HL-60/S4 treated with phorbol 12-myristate 13-acetate at 8.2 ng/mL for 4 days and 3 days (cell line): ENCODE data around the gene COX6B2.
"Not testable (repeated sequence)": the region's sequence is repeated elsewhere in the genome, so short reads cannot be mapped to it uniquely, and the experiment has no call there.

ENCODE experiments used
- in situ Hi-C: fragments of 300-500 bp; cut with MboI; formaldehyde crosslinking; loops from 2 replicates; pipeline ENCODE4 v1.15.0; 2022; ENCODE audit warnings: low sequenced_read_pairs

Gene COX6B2

GRCh38 chr19:55345101-55345817 is 9.3 kb downstream of the COX6B2 start:
- in situ Hi-C loops: no loop called here

DNA sequence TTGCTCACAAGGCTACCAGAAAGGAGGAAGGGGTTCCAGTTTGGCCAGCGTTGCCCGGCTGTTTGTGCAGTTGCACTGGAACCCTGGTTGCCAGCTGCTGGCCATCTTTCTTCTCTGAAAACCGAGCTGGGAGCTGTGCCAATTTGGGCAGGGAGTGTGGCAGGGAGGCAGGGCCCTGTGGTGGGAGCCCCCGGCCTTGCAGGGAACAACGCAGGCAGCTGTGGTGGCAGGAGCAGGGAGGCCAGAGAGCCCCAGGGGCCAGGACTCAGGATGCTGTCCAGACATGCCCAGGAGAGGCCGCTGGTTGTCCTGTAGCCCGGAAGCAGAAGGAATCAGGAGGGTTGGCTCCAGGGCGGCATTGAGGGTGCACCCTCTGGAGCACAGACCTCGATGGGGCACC is 10.1 kb downstream of the COX6B2 start:
- in situ Hi-C loops: no loop called here

DNA sequence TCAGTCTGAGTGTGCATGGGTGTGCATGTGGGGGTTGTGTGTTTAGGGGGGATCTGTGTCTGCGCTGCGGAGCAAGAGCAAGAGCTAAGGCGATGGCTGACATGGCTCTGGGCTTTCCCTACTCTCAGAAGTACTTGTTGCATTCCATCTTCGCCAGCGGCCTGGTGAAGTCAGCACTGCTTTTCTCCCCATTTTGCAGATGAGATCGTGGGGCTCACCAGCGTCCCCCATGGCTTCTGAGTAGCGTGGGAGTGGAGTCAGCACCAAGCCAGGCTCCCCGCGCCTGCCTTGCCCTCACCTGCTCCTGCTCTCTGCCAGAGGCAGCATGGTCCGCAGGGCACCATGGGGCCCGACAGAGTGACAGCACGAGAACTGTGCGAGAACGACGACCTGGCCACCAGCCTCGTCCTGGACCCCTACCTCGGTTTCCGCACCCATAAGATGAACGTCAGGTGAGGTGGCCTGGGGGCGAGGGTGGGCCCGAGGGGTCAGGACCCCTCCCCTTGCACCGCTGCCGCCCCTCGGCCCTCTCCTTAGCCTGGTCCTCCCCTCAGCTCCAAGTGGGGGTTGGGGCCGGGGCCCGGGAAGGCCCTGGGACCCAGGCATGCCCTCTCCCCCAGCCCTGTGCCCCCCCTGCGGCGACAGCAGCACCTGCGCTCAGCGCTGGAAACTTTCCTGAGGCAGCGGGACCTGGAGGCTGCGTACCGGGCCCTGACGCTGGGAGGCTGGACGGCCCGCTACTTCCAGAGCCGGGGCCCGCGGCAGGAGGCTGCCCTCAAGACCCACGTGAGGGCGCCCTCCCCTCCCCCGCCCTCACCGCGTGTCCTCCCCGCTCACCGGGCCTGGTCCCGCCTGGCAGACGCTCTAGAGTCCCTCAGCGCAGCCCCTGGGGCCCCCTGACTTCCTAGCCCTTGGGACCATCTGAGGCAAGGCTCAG is 12.7 kb downstream of the COX6B2 start:
- in situ Hi-C loops: no loop called here

DNA sequence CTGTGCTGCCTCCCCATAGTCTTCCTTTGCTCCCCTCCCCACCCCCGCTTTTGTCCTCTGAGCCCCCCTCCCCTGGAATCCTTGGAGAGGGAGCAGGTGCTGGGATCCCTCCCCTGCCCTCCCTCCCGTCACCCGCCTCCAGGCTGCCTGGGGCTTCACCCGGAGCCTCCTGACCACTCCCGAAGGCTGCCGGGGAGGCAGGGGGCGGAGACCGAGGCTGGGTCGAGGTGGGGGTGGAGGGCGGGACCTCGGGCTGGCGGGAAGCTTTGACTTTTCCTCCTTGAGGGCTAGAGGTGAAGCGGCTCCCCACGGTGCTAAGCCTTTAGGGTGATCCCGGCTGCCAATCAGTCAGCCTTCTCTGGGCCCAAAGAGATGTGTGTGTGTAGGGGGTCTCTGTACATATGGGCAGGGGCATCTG is 13.3 kb downstream of the COX6B2 start:
- in situ Hi-C loops: no loop called here

GRCh38 chr19:55340784-55341147 is 13.8 kb downstream of the COX6B2 start:
- in situ Hi-C loops: no loop called here

GRCh38 chr19:55339889-55340783 is 14.4 kb downstream of the COX6B2 start:
- in situ Hi-C loops: no loop called here

DNA sequence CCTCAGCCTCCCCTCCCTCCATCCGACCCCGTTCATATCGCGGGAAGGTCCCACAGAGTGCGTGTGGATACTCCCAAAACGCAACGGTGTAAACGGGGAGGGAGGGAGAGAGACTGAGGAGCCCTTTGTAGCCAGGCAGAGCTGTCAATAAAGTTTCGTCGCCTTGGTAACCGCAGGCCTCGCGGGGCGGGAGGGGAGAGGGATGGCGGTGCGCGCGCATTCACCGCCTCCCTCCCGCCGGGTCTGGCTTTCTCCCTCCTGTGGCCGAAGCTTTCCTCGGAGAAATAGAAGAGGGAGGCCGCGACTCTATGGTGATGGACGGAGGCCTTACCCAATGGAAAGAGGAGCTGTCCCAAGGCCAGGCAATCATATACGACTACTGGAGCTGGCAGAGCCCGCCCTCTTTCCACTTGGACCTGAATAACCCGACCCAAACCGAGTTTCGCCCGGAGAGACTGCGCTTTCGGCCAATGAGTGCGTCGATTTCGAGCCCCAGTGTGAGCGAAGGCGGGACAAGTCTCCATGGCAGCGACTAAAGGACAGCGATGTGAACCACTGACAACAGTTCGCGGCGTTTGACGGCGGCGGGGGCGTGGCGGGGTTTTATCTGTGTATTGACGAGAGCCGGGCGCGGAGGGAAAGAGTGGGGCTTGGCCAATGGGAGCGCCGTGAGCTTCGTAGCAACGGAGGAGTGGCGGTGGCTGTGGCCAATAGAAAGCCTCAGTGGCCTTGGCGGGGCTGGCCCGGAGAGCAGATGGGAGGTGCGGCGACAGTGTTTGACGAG is 15.2 kb downstream of the COX6B2 start, which contains the start of gene KMT5C:
TSS of gene KMT5C (plus strand) at position 772 of the 784 bp plus-strand sequence. CDS start 2,061 bp downstream, outside the sequence.
- in situ Hi-C loops: no loop called here

DNA sequence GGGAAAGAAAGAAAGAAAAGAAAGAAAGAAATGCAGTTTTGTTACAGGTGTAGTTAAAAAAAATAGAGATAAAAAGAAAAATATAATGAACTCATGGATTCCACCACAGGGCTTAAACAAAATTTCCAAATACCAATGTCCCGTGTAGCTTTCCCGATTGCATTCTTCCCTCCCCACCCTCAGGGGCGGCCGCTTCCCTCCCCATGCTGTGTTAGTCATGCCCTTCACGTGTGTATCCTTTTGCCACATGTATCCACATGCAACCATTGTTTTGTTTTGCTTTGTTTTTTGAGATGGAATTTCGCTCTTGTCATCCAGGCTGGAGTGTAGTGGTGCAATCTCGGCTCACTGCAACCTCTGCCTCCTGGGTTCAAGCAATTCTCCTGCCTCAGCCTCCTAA is 18.4 kb downstream of the COX6B2 start:
- in situ Hi-C loops: no loop called here

- in situ Hi-C loops: no loop called here
These were observed 20.6 kb downstream of the COX6B2 start for GRCh38 chr19:55333870-55334269.

DNA sequence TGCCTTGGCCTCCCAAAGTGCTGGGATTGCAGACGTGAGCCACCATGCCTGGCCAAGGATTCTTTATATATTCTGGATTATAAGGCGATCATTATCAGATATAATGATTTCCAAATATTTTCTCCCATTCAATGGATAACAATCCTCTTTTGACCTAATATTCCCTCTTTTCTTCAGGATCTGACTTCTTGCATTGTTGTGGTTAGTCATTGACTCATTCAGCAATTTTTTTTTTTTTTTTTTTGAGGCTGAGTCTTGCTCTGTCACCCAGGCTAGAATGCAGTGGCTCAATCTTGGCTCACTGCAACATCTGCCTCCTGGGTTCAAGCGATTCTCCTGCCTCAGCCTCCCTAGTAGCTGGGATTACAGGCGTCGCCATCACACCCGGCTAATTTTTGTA is 24.7 kb downstream of the COX6B2 start:
- in situ Hi-C loops: not testable (repeated sequence)

GRCh38 chr19:55328774-55329318 is 25.7 kb downstream of the COX6B2 start:
- in situ Hi-C loops: not testable (repeated sequence)

DNA sequence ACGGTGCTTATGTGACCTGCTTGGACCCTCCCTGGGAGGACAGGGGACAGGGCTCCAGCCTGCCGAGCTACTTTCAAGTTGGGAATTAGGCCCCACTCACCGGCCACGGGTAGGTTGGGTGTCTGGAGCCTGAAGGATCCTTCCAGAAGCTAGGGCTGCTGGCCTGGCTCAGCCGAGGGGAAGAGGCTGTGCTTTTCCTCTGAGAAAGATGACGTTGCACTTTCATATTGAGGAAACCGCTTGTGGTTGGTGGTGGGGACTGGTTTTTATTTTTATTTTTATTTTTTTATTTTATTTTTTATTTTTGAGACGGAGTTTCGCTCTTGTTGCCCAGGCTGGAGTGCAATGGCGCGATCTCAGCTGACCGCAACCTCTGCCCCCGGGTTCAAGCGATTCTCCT is 29.3 kb downstream of the COX6B2 start, which contains the start of gene TMEM150B:
TSS of gene TMEM150B (minus strand) at position 170 of the 400 bp plus-strand sequence. CDS start 4,305 bp downstream, outside the sequence.
- in situ Hi-C loops: no loop called here

DNA sequence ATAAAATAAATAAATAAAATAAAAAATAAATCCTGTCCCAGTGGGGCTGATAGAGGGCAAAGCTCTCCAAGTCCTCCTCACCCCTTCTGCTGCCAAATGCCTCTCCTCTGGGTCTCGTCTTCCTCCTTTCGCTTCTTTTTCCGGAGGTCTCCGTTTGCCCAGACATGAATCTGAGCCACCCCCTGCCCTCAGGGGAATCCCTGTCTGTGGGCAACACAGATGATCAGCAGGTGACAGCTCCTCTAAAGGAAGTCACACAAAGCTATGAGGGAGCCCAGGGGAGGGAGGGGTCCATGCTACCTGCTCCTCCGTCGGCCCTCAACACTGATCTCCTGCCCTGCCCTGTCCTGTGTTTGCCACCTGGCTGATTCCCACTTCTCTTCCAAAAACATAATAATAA is 29.9 kb downstream of the COX6B2 start:
- in situ Hi-C loops: no loop called here

DNA sequence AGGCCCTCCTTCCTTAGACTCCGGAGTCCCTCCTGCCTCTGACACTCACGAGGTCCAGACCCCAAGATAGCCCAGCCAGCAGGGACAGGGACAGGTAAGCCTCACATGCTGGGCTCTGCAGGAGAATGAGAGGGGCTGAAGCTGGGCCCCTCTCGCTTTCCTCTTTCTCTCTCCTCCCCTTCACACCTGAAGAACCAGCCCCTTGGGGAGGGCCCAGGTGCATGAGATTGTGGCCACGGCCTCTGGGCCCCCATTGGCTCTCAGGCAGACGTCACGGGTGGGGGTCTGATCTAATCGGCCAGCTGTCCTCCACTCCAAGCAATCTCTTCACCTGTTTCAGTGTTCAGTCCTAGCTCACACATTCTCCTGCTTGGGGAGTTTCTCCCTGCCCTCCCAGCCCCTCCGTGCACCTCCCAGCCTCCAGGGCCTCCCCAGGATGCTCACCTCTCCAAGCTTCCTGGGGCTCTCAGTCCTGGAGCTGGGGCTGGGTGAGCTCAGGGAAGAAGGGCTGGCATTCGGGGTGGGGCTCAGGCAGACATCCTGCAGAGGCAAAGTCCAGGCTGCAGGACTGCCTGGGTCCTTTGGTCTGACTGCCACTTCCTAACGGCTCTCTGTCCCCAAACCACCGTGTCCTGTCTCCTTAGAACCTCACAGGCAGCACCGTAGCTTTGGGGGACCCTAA is 32.2 kb downstream of the COX6B2 start:
- in situ Hi-C loops: no loop called here

DNA sequence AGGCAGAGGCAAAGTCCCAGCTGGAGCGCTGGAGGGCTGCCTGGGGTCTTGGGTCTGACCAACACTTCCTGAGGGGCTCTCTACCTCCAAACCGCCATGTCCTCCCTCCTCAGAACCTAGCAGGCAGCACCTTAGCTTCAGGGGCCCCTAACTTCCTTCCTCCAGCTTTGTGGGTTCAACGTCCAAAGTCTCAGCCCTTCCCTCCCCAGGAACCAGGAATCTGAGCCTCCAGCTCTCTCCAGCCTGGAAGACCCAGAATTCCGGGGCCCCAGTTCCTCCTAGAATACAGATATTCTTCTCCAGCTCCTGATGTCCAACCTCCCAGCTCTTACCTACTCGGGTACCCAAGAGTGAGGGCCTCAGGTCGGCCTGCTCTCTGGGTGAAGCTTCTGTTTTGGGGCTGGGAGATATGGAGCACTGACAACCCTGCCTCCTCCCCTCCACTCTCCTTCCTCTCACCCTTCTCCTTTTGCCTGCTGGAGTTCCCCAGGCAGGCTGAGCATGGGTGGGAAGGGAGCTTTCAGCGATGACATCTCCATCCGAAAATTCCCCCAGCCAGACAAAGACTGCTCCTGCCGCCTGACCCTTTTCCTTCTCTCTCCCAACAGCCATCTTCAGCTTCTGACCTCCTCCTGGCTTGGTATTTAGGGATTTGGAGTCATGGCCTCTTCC is 32.9 kb downstream of the COX6B2 start:
- in situ Hi-C loops: no loop called here

DNA sequence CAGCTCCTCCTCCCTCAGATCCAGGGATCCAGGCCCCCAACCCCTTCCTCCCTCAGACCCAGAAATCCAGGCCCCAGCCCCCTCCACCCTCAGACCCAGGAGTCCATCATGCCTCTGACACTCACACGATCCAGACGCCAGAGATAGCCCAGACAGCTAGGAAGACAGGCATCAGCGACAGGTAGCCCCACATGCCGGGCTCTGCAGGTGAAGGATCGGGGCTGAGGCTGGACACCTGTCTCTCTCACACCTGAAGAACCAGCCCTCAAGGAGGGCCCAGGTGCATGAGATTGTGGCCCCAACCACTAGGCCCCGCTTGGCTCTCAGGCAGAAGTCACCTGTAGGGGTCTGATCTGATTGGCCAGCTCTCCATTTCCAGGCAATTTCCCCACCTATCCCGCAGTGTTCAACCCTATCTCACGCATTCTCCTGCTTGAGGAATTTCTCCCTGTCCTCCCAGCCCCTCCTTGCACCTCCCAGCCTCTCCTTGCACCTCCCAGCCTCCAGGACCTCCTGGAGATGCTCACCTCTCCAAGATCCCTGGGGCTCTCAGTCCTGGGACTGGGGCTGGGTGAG is 33.6 kb downstream of the COX6B2 start:
- in situ Hi-C loops: no loop called here

DNA sequence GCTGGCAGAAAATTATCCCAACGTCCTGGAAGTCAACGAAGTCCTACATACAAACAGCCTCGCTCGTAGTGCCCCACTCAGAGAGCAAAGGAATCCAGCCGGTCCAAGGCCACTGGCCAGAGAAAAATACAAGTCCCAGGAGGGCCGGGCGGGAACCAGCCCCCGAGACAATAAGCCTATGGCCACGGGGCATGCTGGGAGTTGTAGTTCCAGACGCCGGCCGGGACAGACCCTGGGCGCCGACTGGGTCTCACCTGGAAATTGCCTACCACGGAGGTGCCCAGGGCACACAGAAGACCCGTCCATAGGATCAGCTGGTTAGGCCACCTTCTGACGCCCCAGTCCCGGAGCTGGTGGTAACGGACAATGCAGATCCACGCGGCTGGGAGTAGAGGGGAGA is 34.7 kb downstream of the COX6B2 start:
- in situ Hi-C loops: no loop called here

GRCh38 chr19:55316646-55317045 is 37.9 kb downstream of the COX6B2 start:
- in situ Hi-C loops: no loop called here
